ENCODE results near the gene PATL2. TPM values are rescaled to one million over a fixed set of nuclear protein-coding genes. Genes with fewer than 3 reads are reported as not detected.

The PATL2 gene
- total RNA-seq, 2 experiments from 2014 or later: 4.8 to 8.8 TPM

GRCh38 chr15:44663410-44664308 lies 47.5 kb downstream of the PATL2 start, which contains the start of gene SPG11:
Gene SPG11, minus strand, starts transcription at chr15:44663662. Its CDS starts 15 bp downstream, at chr15:44663647.
- CTCF ChIA-PET (ENCODE audit: unreplicated experiment): interaction anchor here (0.5 to 2.0 kb wide), 7 partner anchors 19 to 95 kb away, joined by 3 to 15 read pairs (median 3); partner anchors contain the start of gene TRIM69
- peaks cover 52% of the 10 kb centered on the region for H3K4me1 ChIP-seq (ENCODE audit: insufficient read depth, low read length, poor library complexity, severe bottlenecking)

GRCh38 chr15:44662478-44663409 lies 48.4 kb downstream of the PATL2 start:
- H3K9me3 ChIP-seq (ENCODE audit: low read length): no peaks in the 10 kb centered on the region
- H3K4me1 ChIP-seq (ENCODE audit: insufficient read depth, low read length, poor library complexity, severe bottlenecking): peaks cover 50% of the 10 kb centered on the region
- H3K79me2 ChIP-seq (ENCODE audit: insufficient read depth, low read depth, low read length): peaks cover 26% of the 10 kb centered on the region
- ChIA-PET CTCF (ENCODE audit: unreplicated experiment) (interaction anchor here (1.0 to 2.0 kb wide), 4 partner anchors 20 to 73 kb away, joined by 3 to 15 read pairs (median 3); partner anchors contain the start of gene TRIM69), POLR2A (interaction anchor here (0.6 to 6.2 kb wide), 14 partner anchors 11 to 189 kb away, joined by 3 to 68 read pairs (median 4); partner anchors contain the start of genes B2M, PATL2 and TRIM69)
- peak overlapping the region; percentile 51 for H2AFZ ChIP-seq (ENCODE audit: low read length)
- peak overlapping the region; percentile 79 for H3K4me3 ChIP-seq (ENCODE audit: low read depth, low read length, poor library complexity, severe bottlenecking)
- TF ChIP-seq CTCF (conservative IDR thresholded peaks at IDR 0.05; ENCODE audit: low read length) (no peak), EZH2phosphoT487 (IDR thresholded peaks at IDR 0.05; ENCODE audit: borderline replicate concordance, low read depth, low read length) (no peak)
- H3K4me2 ChIP-seq (ENCODE audit: low read length): peak overlapping the region; percentile 83
- no TSS peak for BruUV-seq (replicated peaks)
- H3K36me3 ChIP-seq (ENCODE audit: insufficient read depth, low read length): peaks cover 24% of the 10 kb centered on the region
- H3K27ac ChIP-seq (ENCODE audit: low read depth, low read length, poor library complexity, severe bottlenecking): peak overlapping the region; percentile 89
- no peaks in the 10 kb centered on the region for H4K20me1 ChIP-seq (ENCODE audit: insufficient read depth, low read length)
- intact Hi-C loops (cut with micrococcal nuclease; ENCODE audit: unreplicated experiment): loop anchor here (1.0 to 5.0 kb wide), 4 partner anchors 48 to 76 kb away; no protein-coding TSS in a partner anchor
- DNase-seq (ENCODE audit: low spot score): peak; percentile 92
- H3K9me2 ChIP-seq (ENCODE audit: insufficient read depth, low read length): no peaks in the 10 kb centered on the region

More at GRCh38 chr15:44663410-44664308, 47.5 kb downstream of the PATL2 start, which contains the start of gene SPG11:
- no peaks in the 10 kb centered on the region for H3K9me3 ChIP-seq (ENCODE audit: low read length)
- peak within 1 kb of the TSS; percentile 79 for H3K4me3 ChIP-seq (ENCODE audit: low read depth, low read length, poor library complexity, severe bottlenecking)
- peaks cover 15% of the 10 kb centered on the region for H3K36me3 ChIP-seq (ENCODE audit: insufficient read depth, low read length)
- peaks cover 26% of the 10 kb centered on the region for H3K79me2 ChIP-seq (ENCODE audit: insufficient read depth, low read depth, low read length)
- H3K9me2 ChIP-seq (ENCODE audit: insufficient read depth, low read length): no peaks in the 10 kb centered on the region
- peak within 1 kb of the TSS; percentile 83 for H3K4me2 ChIP-seq (ENCODE audit: low read length)
- no peaks in the 10 kb centered on the region for H4K20me1 ChIP-seq (ENCODE audit: insufficient read depth, low read length)
- peak within 1 kb of the TSS; percentile 89 for H3K27ac ChIP-seq (ENCODE audit: low read depth, low read length, poor library complexity, severe bottlenecking)
- intact Hi-C loops (cut with micrococcal nuclease; ENCODE audit: unreplicated experiment): loop anchor here (1.0 to 5.0 kb wide), 4 partner anchors 47 to 76 kb away; no protein-coding TSS in a partner anchor
- peak within 1 kb of the TSS; percentile 87 for H2AFZ ChIP-seq (ENCODE audit: low read length)
- DNase-seq (ENCODE audit: low spot score): peak; percentile 99
- TF ChIP-seq EZH2phosphoT487 (IDR thresholded peaks at IDR 0.05; ENCODE audit: borderline replicate concordance, low read depth, low read length): no peak
- TF ChIP-seq CTCF (conservative IDR thresholded peaks at IDR 0.05; ENCODE audit: low read length): peak; percentile 83
- BruUV-seq (replicated peaks): TSS peak; percentile 87
- POLR2A ChIA-PET: interaction anchor here (0.6 to 6.2 kb wide), 13 partner anchors 12 to 74 kb away, joined by 3 to 68 read pairs (median 5); partner anchors contain the start of genes B2M, PATL2 and TRIM69

All from OCI-LY7 (cell line).